ENCODE measurements around the gene ZNF587B.

DNA sequence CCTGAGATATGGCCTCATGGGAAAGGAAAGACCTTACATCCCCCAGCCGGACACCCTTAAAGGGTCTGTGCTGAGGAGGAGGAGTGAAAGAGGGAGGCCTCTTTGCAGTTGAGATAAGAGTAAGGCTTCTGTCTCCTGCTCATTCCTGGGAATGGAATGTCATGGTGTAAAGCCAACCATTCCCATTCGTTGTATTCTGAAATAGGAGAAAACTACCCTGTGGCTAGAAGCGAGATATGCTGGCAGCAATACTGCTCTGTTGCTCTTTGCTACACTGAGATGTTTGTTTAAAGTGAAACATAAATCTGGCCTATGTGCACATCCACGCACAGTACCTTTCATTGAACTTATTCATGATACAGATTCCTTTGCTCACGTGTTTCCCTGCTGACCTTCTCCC lies 783 bp upstream of the ZNF587B start:
- no peak for TF ChIP-seq EP300 (IDR thresholded peaks at IDR 0.05; ENCODE audit: borderline replicate concordance)
- TF ChIP-seq, protein P1, sequence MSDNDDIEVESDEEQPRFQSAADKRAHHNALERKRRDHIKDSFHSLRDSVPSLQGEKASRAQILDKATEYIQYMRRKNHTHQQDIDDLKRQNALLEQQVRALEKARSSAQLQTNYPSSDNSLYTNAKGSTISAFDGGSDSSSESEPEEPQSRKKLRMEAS (IDR thresholded peaks at IDR 0.05) = no peak
- TF ChIP-seq, protein P2, sequence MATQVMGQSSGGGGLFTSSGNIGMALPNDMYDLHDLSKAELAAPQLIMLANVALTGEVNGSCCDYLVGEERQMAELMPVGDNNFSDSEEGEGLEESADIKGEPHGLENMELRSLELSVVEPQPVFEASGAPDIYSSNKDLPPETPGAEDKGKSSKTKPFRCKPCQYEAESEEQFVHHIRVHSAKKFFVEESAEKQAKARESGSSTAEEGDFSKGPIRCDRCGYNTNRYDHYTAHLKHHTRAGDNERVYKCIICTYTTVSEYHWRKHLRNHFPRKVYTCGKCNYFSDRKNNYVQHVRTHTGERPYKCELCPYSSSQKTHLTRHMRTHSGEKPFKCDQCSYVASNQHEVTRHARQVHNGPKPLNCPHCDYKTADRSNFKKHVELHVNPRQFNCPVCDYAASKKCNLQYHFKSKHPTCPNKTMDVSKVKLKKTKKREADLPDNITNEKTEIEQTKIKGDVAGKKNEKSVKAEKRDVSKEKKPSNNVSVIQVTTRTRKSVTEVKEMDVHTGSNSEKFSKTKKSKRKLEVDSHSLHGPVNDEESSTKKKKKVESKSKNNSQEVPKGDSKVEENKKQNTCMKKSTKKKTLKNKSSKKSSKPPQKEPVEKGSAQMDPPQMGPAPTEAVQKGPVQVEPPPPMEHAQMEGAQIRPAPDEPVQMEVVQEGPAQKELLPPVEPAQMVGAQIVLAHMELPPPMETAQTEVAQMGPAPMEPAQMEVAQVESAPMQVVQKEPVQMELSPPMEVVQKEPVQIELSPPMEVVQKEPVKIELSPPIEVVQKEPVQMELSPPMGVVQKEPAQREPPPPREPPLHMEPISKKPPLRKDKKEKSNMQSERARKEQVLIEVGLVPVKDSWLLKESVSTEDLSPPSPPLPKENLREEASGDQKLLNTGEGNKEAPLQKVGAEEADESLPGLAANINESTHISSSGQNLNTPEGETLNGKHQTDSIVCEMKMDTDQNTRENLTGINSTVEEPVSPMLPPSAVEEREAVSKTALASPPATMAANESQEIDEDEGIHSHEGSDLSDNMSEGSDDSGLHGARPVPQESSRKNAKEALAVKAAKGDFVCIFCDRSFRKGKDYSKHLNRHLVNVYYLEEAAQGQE (IDR thresholded peaks at IDR 0.05; ENCODE audit: low read depth) = no peak
- TF ChIP-seq CEBPB (IDR thresholded peaks at IDR 0.05) = no peak
- no peak for TF ChIP-seq TAF1 (IDR thresholded peaks at IDR 0.05; ENCODE audit: low read depth)
- TF ChIP-seq RAD21 (IDR thresholded peaks at IDR 0.05; ENCODE audit: low read depth) = no peak
- no peak for TF ChIP-seq ZBTB7A (IDR thresholded peaks at IDR 0.05; ENCODE audit: low read depth)
- no peak for TF ChIP-seq TCF12 (IDR thresholded peaks at IDR 0.05; ENCODE audit: low read depth)
- no peak for TF ChIP-seq YY1 (IDR thresholded peaks at IDR 0.05; ENCODE audit: low read depth)
